C4-2B (cell line): Measurements from ENCODE around the gene GPR31.
"Not testable (repeated sequence)": the region's sequence is repeated elsewhere in the genome, so short reads cannot be mapped to it uniquely, and the experiment has no call there.

Experiments
- ZFX ChIP-seq: fragments of 450-650 bp; IDR thresholded peaks from 2 replicates; pipeline ENCODE4 v1.6.1; 2017
- TF ChIP-seq, protein P1 (sequence below): fragments of 450-650 bp; conservative IDR thresholded peaks from 2 replicates; pipeline ENCODE4 v1.5.1; 2017; ENCODE audit warnings: mild to moderate bottlenecking

DNA sequence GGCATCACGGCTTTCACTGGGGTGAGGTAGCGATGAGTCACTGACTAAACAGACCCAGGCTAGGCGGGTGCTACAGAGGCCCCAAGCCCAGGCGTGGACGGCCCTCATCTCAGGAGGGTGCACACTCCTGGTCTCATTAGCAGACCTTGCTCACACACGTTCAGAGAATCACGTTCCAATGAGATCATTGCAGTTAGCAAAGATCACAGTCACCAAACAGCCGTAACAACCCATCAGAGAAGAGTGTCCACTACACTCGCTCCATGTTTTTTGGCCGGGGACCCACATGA, 46.2 kb upstream of the GPR31 start:
- TF ChIP-seq, protein P1, sequence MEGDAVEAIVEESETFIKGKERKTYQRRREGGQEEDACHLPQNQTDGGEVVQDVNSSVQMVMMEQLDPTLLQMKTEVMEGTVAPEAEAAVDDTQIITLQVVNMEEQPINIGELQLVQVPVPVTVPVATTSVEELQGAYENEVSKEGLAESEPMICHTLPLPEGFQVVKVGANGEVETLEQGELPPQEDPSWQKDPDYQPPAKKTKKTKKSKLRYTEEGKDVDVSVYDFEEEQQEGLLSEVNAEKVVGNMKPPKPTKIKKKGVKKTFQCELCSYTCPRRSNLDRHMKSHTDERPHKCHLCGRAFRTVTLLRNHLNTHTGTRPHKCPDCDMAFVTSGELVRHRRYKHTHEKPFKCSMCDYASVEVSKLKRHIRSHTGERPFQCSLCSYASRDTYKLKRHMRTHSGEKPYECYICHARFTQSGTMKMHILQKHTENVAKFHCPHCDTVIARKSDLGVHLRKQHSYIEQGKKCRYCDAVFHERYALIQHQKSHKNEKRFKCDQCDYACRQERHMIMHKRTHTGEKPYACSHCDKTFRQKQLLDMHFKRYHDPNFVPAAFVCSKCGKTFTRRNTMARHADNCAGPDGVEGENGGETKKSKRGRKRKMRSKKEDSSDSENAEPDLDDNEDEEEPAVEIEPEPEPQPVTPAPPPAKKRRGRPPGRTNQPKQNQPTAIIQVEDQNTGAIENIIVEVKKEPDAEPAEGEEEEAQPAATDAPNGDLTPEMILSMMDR, result not testable (repeated sequence)
- not testable (repeated sequence) for TF ChIP-seq ZFX
